GM12878 (cell line): ENCODE data around the gene ACTR8. TPM values are rescaled to one million over a fixed set of nuclear protein-coding genes. Genes with fewer than 3 reads are reported as not detected.

Experiments used
- BMI1 ChIP-seq: fragments of 450-650 bp; IDR thresholded peaks from 2 replicates; pipeline ENCODE4 v1.6.1; 2016; ENCODE audit warnings: mild to moderate bottlenecking, moderate library complexity, borderline replicate concordance
- CBX5 ChIP-seq: sonication (generic); IDR thresholded peaks from 2 replicates; pipeline ENCODE4 v1.6.1; 2016; ENCODE audit warnings: low read depth, moderate library complexity, mild to moderate bottlenecking, inconsistent platforms
- CUX1 ChIP-seq: IDR thresholded peaks from 2 replicates; pipeline ENCODE4 v1.6.1; 2012; ENCODE audit warnings: improper control_type of control experiment, low read depth, low read length; ENCODE audit not compliant: insufficient replicate concordance
- GABPA ChIP-seq: IDR thresholded peaks from 2 replicates; pipeline ENCODE4 v1.6.1; 2014; ENCODE audit warnings: antibody characterized with exemption, low read depth, mild to moderate bottlenecking, inconsistent platforms
- RB1 ChIP-seq: fragments of 450-650 bp; formaldehyde crosslinking; IDR thresholded peaks from 2 replicates; pipeline ENCODE4 v1.6.1; 2017; ENCODE audit warnings: mild to moderate bottlenecking, borderline replicate concordance
- SMAD5 ChIP-seq: IDR thresholded peaks from 2 replicates; pipeline ENCODE4 v1.6.1; 2016; ENCODE audit warnings: antibody characterized with exemption, low read depth
- TCF3 ChIP-seq: IDR thresholded peaks from 2 replicates; pipeline ENCODE4 v1.6.1; 2012; ENCODE audit warnings: low read depth, mild to moderate bottlenecking, low read length, borderline replicate concordance; ENCODE audit not compliant: insufficient read depth
- ZBTB40 ChIP-seq: fragments of 450-650 bp; IDR thresholded peaks from 2 replicates; pipeline ENCODE4 v1.6.1; 2016; ENCODE audit warnings: mild to moderate bottlenecking, moderate library complexity, borderline replicate concordance
- polyA plus RNA-seq, 11 experiments: library from polyadenylated mRNA; depleted of rRNA in 4 of 11; unstranded in 6 of 11; stranded (reverse) in 5 of 11; fragments of >200 nt; fragmentation: Nextera tagmentation in 4 of 11; fragmentation: Illumina TruSeq in 1 of 11; extraction: Ambion mirVana in 4 of 11; extraction: Trizol in 1 of 11; gene quantifications; 1 replicate in 1 of 11; 2 replicates in 10 of 11; pipeline versions ENCODE4 v1.2.1 to v1.2.3, GENCODE V29; 2011 to 2016; ENCODE audit warnings: inconsistent platforms in 2 of 11, missing spikeins in 2 of 11, low read depth in 1 of 11
- total RNA-seq, 4 experiments: library from RNA; depleted of rRNA in 3 of 4; stranded (reverse); fragments of >200 nt in 3 of 4; fragmentation: Illumina TruSeq in 1 of 4; extraction: Trizol in 1 of 4; gene quantifications; 2 replicates each; pipeline versions ENCODE4 v1.2.1 to v1.2.3, GENCODE V29; 2013 to 2021
- TF ChIP-seq, protein P1 (sequence below): fragments of 450-650 bp; IDR thresholded peaks from 2 replicates; pipeline ENCODE4 v1.6.1; 2018; ENCODE audit warnings: mild to moderate bottlenecking, low read depth, moderate library complexity; ENCODE audit not compliant: partially characterized antibody

The ACTR8 gene
- total and polyA plus RNA-seq, 10 of the 15 experiments (the other 5 are each of a cell fraction or from before 2014, with no cell fraction given): 5.3 to 35.7 (median 26.4) TPM

DNA sequence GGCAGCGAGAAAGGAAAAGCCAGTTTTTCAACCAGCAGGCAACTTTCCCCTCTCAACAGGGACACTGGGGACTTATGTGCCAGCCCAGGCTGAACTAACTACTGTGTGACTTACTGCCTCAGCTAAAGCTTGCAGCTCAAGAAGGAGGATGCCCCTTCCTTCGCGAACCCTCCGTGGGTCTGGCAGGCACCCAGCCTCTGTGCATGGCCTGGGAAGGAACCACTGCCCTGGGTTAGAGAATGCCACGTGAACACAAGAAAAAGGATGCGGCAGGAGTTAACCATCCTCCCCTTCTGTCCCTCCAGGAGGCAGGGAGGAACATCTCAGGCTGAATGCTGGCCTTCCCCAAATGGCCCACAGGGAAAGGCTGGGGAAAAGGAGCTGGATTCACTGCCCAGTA lies 64.7 kb downstream of the ACTR8 start (continued):
- TF ChIP-seq CUX1 (no peak), ZBTB40 (no peak), BMI1 (no peak), SMAD5 (no peak), RB1 (no peak), CBX5 (no peak), TCF3 (no peak), GABPA (no peak)
- TF ChIP-seq, protein P1, sequence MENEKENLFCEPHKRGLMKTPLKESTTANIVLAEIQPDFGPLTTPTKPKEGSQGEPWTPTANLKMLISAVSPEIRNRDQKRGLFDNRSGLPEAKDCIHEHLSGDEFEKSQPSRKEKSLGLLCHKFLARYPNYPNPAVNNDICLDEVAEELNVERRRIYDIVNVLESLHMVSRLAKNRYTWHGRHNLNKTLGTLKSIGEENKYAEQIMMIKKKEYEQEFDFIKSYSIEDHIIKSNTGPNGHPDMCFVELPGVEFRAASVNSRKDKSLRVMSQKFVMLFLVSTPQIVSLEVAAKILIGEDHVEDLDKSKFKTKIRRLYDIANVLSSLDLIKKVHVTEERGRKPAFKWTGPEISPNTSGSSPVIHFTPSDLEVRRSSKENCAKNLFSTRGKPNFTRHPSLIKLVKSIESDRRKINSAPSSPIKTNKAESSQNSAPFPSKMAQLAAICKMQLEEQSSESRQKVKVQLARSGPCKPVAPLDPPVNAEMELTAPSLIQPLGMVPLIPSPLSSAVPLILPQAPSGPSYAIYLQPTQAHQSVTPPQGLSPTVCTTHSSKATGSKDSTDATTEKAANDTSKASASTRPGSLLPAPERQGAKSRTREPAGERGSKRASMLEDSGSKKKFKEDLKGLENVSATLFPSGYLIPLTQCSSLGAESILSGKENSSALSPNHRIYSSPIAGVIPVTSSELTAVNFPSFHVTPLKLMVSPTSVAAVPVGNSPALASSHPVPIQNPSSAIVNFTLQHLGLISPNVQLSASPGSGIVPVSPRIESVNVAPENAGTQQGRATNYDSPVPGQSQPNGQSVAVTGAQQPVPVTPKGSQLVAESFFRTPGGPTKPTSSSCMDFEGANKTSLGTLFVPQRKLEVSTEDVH: no peak
- TF ChIP-seq, all 136 proteins: peak for 0
